ENCODE measurements around the gene ARID4B.

DNA sequence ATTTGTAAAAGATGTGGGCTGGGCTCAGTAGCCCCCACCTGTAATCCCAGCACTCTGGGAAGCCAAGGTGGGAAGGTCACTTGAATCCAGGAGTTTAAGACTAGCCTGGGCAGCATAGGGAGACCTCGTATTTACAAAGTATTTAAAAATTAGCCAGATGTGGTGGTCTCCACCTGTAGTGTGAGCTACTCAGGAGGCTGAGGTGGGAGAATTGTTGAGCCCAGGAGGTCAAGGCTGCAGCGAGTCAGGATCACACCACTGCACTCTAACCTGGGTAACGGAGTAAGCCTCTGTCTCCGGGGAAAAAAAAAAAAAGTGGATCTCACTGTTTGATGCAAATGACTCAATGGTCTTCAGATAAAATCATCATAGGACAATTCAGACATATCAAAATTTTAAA, 89.4 kb downstream of the ARID4B start:
- TF ChIP-seq, protein P1, sequence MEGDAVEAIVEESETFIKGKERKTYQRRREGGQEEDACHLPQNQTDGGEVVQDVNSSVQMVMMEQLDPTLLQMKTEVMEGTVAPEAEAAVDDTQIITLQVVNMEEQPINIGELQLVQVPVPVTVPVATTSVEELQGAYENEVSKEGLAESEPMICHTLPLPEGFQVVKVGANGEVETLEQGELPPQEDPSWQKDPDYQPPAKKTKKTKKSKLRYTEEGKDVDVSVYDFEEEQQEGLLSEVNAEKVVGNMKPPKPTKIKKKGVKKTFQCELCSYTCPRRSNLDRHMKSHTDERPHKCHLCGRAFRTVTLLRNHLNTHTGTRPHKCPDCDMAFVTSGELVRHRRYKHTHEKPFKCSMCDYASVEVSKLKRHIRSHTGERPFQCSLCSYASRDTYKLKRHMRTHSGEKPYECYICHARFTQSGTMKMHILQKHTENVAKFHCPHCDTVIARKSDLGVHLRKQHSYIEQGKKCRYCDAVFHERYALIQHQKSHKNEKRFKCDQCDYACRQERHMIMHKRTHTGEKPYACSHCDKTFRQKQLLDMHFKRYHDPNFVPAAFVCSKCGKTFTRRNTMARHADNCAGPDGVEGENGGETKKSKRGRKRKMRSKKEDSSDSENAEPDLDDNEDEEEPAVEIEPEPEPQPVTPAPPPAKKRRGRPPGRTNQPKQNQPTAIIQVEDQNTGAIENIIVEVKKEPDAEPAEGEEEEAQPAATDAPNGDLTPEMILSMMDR (IDR thresholded peaks at IDR 0.05), result no peak
- no peak for TF ChIP-seq POLR2A (IDR thresholded peaks at IDR 0.05)
